OCI-LY1 (cell line): ENCODE measurements around the gene EIF2AK2.

Experiments used
- CTCF ChIP-seq: fragments of 200-600 bp; sonication (generic), shearing (Covaris generic); IDR thresholded peaks from 2 replicates; pipeline ENCODE4 v1.5.1; 2017; ENCODE audit warnings: mild to moderate bottlenecking, antibody characterized with exemption, low read length, moderate library complexity, mixed read lengths
- EZH2 ChIP-seq: fragments of 200-600 bp; sonication (generic), shearing (Covaris generic); IDR thresholded peaks from 2 replicates; pipeline ENCODE4 v1.8.0; 2017; ENCODE audit warnings: borderline replicate concordance, mixed run types, mild to moderate bottlenecking, antibody characterized with exemption, low read length, moderate library complexity, mixed read lengths

DNA sequence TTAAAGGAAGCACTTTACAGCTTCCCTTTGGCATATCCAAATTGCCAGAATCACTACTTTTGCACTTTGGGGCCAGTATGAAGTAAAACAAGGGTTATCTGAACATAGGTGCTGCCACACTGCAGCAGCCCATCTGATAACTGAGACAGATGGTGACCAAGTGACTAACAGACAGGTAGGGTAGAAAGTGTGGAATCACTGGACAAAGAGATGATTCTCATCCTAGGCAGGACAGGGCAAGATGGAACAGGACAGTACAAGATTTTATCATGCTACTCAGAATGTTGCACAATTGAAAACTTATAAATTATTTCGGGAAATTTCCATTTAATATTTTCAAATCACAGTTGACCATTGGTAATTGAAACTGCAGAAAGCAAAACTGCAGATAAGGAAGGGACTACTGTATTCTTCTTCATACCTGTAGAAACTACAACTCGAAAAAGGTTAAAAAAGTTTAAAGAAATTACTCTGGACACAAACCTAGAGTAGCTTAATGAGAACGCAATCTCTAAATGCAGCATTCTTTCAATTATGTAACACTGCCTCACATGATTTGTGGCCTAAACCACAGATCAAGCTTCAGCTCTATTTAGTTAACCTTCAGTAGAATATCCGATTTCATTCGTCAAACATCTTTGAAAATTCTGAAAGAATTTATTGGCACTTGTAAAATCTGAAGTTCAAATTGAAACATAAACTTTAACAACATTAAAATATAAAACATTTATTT lies 104.0 kb downstream of the EIF2AK2 start:
- TF ChIP-seq EZH2, result no peak
- TF ChIP-seq CTCF, result no peak
